ENCODE results near the gene SUPT4H1. TPM values are rescaled to one million over a fixed set of nuclear protein-coding genes. Genes with fewer than 3 reads are reported as not detected.
A peak's percentile ranks its signal among the peaks of the same experiment; 100 is the strongest.

The SUPT4H1 gene
- total and polyA plus RNA-seq, 9 of the 15 experiments (the other 6 are each of a cell fraction or from before 2014, with no cell fraction given): 62.1 to 320 (median 117) TPM

DNA sequence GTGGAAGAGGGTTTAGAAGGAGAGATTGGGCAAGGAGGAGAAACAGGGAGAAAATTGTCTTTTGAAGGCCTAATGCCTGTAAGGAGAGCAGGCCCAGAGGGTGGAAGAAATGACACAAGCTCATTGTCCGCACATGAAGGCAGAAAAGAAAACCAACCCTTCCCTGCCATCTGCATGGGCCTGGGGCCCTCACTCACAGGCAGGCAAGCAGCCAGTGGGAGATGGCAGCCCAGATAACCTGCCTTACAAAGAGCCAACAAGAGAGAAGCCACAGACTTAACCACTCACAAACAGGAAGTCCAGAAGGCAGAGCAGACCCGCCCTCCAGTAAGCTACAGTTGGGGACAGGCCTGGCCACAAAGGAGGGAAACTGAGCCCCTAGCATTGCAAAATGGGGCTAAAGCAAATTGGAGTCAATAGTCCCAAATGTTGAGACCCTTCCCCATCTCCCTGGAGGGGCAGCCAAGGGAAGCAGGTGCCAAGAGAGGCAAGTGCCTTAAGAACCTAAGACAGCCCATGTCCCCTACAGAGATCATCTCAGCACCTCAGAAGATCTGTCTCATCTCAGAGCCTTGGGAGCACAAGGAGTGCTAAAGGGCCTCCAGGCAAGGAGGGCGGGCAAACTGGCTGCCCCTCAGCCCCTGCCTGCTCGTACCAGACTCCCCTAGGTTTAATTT lies 16.1 kb downstream of the SUPT4H1 start (continued):
- TF ChIP-seq ZNF586 (CRISPR knock-in tag; conservative IDR thresholded peaks at IDR 0.05) (no peak), E4F1 (CRISPR knock-in tag; IDR thresholded peaks at IDR 0.05; ENCODE audit: borderline replicate concordance) (no peak), JUND (IDR thresholded peaks at IDR 0.05; ENCODE audit: borderline replicate concordance, low read depth, low read length) (peak; percentile 40; the same call in 1 of the 2 replicates), JUND (tag; IDR thresholded peaks at IDR 0.05; ENCODE audit: borderline replicate concordance, low read depth, low read length) (peak; percentile 67; the same call in 2 of the 3 replicates), CAMTA2 (CRISPR knock-in tag; conservative IDR thresholded peaks at IDR 0.05) (no peak), ZNF717 (CRISPR knock-in tag; IDR thresholded peaks at IDR 0.05) (no peak), ZNF143 (CRISPR knock-in tag; IDR thresholded peaks at IDR 0.05) (no peak), ZNF764 (CRISPR knock-in tag; IDR thresholded peaks at IDR 0.05; ENCODE audit: low read depth) (no peak), SREBF1 (IDR thresholded peaks at IDR 0.05; ENCODE audit: borderline replicate concordance, low read depth, low read length) (no peak), MLX (CRISPR knock-in tag; conservative IDR thresholded peaks at IDR 0.05) (no peak), FOXA3 (CRISPR knock-in tag; conservative IDR thresholded peaks at IDR 0.05 in 1 of 2, IDR thresholded peaks at IDR 0.05 in 1 of 2) (no peak), ATF4 (CRISPR knock-in tag; IDR thresholded peaks at IDR 0.05) (0 out of 2 replicates have a peak, but pooled peaks have one; percentile 10), ATF3 (IDR thresholded peaks at IDR 0.05) (no peak), ATF3 (CRISPR knock-in tag; conservative IDR thresholded peaks at IDR 0.05) (0 out of 2 replicates have a peak, but pooled peaks have one; percentile 19), POLR2AphosphoS5 (IDR thresholded peaks at IDR 0.05; ENCODE audit: control insufficient read depth, insufficient read depth, low read depth, low read length) (peak; percentile 59; the same call in 1 of the 2 replicates), MCM7 (IDR thresholded peaks at IDR 0.05) (no peak), CBX1 (IDR thresholded peaks at IDR 0.05; ENCODE audit: low read depth) (no peak)
- TF ChIP-seq, protein P1, sequence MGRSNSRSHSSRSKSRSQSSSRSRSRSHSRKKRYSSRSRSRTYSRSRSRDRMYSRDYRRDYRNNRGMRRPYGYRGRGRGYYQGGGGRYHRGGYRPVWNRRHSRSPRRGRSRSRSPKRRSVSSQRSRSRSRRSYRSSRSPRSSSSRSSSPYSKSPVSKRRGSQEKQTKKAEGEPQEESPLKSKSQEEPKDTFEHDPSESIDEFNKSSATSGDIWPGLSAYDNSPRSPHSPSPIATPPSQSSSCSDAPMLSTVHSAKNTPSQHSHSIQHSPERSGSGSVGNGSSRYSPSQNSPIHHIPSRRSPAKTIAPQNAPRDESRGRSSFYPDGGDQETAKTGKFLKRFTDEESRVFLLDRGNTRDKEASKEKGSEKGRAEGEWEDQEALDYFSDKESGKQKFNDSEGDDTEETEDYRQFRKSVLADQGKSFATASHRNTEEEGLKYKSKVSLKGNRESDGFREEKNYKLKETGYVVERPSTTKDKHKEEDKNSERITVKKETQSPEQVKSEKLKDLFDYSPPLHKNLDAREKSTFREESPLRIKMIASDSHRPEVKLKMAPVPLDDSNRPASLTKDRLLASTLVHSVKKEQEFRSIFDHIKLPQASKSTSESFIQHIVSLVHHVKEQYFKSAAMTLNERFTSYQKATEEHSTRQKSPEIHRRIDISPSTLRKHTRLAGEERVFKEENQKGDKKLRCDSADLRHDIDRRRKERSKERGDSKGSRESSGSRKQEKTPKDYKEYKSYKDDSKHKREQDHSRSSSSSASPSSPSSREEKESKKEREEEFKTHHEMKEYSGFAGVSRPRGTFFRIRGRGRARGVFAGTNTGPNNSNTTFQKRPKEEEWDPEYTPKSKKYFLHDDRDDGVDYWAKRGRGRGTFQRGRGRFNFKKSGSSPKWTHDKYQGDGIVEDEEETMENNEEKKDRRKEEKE (IDR thresholded peaks at IDR 0.05; ENCODE audit: borderline replicate concordance in 1 of 2, control insufficient read depth in 1 of 2, low read depth in 2 of 2, low read length in 1 of 2): no peak
